GM19372 (cell line): Measurements from ENCODE around the gene SPATC1L.

Source experiments
- ATAC-seq: cut with Tn5 transposase; IDR thresholded peaks from one replicate; pipeline ENCODE4 v1.9.1; 2021; ENCODE audit warnings: mild to moderate bottlenecking, low read depth, moderate library complexity; ENCODE audit not compliant: unreplicated experiment

The SPATC1L gene

DNA sequence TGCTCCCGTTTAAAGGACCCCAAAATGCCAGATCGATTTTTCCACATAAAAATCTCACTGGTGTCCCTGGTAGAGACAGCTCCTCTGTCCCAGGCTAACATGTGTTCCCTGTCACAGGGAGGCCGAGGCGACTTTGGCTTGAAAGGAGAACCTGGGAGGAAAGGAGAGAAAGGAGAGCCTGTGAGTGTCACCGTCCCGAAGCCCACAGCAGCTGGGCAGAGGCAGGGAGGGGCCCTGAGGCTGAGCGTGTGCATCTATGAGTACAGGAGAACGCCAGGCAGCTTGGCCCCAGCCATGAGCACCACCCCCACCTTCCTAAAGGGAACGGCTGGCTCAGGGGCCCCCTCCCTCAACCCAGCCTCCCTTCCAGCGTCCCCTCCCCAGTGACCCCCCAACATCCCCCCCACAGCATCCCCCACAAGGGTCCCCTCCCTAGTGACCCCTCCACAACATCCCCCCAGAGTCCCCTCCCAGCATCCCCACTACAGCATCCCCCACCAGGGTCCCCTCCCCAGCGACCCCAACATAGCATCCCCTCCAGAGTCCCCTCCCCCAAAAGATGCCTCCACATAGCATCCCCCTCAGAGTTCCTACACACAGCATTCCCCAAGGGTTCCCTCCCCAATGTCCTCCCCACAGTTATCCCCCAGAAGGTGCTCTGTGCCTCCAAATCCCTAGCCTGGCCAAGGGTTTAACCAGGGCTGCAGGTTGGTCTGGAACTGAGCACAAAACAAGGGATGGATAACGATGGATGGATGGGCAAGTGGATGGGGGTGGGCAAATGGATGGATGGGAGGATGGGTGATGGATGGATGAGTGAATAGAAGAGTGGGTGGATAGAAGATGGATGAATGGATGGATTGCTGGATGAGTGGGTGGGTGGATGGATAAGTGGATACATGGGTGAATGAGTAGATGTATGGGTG lies 61.2 kb downstream of the SPATC1L start:
- no peak for ATAC-seq

DNA sequence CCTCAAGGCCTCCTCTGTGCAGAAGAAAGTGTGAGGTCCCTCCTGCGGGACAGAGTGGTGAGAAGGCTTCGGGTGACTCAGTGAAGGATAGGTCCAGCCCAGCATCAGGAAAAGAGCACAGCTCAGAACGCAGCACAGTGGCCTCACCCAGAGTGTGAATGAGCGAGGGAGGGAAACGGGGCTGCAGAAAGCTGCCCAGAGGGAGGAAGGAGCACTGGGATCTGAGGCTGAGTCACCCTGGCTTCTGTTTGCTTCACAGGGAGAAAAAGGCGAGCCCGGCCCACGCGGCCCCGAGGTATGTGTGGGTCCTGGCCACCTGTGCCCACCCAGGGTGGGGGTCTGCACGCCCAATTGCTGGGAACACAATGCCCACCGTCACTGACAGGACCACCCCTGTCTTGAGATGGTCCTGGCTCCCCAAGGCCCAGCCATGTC lies 62.0 kb downstream of the SPATC1L start:
- no peak for ATAC-seq

DNA sequence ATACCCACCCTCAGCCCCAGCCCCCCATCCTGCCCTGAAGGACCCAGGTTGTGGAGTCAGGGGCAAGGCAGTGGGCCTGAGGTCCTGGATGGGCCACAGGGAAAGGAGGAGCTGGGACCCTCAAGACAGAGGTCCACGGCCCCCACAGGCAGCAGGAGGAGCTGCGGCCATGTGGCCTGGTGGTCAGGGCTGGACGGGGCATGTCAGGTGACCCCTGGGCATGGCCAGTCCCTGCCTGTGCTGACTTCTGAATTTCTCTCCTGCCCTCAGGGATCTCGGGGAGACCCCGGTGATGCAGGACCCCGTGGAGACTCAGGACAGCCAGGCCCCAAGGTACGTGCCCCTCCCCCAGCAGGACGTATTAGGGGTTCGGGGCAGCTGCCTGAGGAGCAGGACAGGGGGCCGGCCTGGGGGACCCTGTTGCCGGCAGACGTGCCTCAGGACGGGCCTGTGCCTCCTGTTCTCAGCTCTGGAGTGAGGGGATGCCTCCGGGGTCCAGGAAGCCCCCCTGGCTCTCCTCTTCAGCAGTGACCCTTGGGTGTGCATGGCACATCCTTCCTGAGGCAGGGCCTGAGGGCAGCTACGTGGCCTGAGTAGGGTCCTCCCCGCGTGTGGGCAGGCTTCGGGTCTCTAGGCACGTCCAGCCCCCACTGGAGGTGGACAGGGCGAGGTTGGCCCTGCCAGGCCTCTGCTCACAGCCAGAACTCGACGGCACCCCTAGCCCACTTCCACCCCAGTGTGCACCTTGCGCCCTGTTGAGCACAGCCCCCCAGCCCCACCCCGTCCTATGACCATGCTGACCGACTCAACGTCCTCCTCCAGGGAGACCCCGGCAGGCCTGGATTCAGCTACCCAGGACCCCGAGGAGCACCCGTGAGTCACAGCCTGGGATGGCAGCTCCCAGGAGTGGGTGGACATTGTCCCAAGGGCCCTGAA lies 62.7 kb downstream of the SPATC1L start:
- ATAC-seq, result no peak

DNA sequence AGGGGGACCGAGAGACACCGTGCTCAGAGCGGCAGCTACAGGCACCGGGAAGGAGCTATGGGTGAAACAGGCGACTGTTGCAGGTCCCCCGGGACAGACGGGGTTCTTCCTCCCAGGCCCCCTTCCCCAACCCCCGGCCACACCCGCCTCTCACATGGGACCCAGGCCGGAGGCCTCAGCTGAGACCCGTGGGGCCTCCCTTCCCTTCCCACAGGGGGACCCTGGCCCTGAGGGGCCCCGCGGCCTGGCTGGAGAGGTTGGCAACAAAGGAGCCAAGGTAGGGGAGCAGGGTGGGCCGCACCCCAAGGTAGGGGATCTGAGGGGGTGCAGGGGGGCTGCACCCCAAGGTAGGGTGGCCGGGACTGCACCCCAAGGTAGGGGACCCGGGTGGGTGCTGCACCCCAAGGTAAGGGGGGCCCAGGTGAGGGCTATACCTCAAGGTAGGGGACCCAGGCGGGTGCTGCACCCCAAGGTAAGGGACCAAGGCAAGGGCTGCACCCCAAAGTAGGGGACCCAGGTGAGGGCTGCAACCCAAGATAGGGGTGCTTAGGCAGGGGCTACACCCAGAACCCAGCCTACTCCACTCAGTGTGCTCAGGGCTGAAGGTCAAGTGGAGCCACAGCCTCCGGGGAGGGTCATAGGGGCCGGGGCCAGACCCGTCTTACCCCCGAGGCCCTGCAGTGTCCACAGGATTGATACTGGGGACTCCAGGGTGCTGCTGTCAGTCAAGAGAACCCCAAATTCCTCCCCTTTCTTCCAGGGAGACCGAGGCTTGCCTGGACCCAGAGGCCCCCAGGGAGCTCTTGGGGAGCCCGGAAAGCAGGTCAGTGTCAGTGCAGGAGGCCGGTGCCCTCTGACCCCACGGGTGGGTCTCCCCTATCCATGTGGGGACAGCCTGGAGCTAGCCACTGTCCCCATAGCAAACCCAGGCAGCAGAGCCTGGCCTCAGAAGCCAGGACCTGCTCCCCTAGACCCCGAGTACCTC lies 63.7 kb downstream of the SPATC1L start:
- ATAC-seq, result no peak

DNA sequence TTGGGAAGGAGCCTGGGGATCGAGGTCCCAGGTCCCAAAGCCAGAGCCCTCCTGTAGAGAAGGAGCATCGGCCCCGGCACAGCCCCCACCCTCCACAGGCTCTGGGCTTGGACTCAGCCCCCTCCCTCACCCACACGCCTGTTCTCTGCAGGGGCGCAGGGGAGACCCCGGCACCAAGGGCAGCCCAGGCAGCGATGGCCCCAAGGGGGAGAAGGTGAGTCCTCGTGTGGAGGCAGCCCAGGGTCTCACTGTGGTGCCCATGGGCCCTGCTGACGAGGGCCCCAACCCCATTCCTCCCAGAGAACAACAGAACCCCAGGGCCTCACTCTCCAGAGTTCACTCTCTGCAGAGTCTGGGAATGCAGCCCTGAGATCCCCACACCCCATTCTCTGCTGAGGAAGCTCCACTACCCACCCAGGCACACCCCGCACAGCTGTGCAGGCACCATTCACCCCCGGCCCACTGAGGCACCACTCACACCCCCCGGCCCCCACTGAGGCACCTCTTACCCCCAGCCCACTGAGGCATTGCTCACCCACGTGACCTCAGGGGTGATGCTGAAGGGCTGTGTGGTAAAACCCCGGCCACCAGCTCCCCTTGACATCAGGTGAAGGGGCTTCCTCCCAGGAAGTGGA lies 64.5 kb downstream of the SPATC1L start:
- ATAC-seq, result no peak

DNA sequence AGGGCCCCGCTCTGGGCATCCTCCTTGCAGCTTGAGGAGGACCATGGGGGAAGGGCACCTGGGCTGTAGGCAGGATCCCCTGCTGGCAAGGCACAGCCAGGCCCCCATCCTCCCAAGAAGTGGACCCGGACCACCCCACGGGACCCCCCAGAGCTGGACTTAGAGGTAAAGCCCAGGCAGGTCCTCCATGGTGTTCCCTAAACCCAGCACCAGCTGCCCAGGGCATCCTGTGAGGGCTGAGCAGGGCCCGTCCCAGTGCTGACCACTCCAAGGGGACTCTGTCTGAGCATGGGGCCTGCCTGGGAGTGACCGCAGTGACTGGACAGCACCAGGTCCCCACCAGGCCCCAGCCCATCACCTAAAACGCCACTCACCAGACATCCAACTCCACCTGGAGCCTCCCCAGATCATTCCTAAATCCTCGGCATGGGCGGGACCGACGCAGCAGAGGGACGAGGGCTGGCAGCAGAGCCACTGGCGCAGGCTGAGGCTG lies 65.1 kb downstream of the SPATC1L start:
- ATAC-seq, result no peak

DNA sequence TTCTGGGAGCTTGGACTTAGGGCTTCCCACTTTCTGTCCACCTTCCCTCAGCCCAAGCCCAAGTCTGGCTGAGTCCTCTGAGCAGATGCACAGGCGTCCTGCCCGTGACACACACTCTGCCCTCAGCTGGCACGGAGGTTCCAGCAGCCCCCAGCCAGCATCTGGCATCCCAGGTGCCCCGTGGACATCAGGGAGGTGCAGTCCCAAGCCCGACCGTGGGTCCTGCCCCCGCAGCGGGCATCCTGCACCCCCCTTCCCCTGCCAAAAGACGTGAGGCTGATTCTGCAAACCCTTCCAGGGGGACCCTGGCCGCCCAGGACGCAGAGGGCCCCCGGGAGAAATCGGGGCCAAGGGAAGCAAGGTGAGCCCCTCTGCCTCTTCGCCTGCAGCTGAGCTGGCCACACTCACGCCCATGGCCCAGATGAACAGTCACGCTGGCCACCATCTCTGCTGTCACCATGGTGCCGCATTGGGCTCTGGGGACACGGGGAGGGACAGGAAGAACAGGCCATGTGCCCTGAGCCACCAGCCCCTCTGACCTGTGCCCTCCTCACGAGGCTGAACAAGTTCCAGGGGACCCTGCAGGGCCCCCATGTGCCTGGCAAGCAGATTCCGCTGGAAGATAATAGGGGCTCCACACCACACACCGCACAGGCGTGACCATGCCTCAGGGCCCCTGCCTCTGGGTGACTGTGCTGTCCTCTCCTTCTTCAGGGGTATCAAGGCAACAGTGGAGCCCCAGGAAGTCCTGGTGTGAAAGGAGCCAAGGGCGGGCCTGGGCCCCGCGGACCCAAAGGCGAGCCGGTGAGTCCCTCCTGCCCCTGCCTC lies 65.7 kb downstream of the SPATC1L start:
- ATAC-seq, result no peak

DNA sequence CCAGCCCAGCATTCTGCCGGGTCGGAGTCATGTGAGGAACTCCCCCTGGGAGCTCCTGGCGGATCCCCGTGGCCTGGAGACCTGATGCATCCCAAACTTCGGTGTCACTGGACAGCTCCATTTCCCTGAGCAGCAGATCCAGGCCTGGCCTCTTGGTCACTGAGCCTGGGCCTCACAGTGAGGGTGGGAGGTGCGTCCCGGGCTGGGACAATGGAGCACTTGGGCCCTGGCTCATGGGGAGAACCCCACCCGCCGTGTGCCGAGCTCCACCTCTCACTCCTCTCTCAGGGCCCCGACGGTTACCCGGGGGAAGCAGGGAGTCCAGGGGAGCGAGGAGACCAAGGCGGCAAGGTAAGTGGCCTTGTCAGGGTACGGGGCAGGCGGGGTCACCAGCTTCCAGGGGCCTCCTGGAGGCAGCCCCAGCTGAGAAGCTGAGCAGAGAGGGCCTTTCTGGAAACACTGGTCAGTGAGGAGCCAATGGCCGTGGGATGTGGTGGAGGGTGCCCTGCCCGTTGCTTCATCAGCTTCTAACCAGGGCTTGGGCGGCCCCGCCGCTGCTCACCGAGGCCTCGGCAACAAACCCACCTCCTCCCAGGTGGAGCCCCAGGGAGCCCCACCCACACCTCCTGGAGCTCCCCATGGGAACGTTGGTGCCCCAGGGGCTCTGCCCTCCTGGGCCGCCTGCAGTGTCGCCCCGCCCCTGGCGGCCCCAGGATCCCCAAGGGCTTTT lies 66.5 kb downstream of the SPATC1L start:
- no peak for ATAC-seq

DNA sequence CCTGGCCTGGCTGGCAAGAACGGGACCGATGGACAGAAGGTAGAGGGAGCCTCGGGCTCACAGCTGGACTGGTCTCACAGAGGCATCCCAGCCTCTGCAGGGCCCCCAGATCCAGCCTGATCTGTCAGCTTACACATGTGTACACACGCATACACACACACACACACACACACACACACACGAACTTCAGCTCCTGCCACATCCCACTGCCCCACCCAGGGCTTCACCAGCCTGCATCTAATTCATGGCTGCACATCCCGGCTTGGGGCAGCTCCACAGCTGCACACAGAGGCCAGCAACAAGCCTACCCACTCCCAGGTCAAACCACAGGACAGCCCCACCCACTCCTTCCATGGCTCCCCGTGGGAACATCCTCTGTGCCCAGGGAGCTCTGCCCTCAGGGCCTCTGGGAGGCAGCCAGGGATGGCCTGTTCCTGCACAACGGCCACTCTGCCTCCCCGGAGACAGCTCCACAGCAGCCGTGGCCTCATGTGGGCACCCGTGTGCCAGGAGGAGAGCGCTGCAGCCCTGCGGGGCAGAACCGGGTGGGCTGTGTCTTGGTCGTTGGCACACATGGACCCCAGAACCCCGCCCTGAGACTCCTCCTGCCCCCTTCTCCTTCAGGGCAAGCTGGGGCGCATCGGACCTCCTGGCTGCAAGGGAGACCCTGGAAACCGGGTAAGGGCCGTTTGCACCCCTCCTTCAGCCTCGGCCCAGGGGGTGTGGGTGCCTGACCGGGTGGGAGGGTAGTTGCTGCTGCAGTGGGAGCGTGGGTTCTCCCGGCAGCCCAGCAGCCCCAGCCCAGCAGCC lies 67.3 kb downstream of the SPATC1L start:
- ATAC-seq, result no peak

DNA sequence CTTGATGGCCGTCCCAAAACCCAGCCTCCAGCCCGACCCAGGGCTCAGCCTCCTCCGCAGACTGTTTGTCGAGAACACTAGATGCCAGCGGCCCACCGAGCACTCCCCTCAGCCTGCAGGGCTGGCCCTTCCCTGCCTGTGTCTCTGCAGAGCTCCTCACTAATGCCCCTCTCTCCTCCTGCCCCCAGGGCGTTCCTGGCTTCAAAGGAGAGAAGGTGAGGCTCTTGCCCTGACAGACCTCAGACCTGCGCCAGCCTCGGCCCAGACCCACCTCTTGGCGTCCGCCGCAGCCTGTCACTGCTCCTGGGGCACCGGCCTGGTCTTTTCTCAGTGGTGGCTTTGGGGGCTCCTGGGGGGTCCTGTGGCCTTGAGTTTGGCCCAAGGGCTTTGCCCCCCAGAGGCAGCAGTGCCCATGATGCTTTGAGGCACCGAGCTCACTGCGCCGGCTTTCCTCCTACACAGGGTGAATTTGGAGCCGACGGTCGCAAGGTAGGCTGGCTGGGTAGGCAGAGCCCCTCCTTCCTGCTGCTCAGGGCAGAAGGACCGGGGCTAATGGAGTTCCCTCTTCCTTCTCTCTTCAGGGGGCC lies 68.0 kb downstream of the SPATC1L start:
- no peak for ATAC-seq

DNA sequence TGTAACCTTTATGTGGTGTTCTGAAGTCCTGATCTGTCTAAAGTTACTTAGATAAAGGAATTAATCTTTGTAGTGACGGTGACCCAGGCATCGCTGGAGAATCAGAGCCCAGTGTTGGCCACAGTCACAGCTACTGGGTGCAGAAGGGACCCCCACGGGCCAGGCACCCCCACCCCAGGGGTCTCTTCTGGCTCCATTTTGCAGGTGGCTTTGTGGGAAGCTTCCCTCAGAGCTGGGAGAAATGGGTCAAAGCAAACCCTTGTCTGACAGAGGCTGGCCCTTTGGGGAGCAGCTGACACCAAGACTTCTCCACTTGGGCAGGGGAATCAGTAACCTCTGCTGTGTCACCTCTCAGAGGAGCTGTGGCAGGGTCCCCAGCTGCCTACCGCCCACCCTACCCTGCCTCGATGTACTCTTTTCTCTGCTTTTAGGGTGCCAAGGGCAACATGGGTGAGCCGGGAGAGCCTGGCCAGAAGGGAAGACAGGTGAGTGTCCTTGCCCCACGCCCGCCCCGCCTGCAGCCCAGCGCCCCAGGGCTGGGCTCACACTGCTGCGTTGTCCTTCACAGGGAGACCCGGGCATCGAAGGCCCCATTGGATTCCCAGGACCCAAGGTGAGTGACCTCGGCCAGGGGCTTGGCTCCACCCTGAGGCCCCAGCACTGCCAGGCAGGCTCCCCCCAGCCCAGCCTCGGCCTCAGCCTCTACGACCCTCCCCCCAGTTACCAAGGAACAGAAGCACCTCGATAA lies 68.6 kb downstream of the SPATC1L start:
- ATAC-seq, result no peak

DNA sequence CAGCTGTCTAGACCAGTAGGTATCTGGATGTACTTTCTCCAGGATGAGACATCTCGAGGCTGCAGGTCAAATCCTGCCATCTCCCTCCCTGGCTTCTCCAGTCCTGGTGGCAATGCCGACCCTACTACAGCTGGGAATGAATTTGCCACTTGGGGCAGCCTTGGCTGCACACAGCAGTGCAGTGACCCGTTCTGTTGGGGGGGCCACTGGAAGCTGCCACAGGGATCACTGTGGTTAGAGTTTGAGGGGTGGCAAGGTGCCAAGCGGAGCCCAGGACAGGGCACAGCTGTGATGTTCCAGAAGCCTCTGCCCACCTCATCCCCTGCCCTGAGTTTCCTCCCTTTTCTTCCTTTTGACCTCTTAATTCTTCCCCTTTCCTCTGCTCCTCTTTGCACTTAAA lies 69.3 kb downstream of the SPATC1L start:
- no peak for ATAC-seq

DNA sequence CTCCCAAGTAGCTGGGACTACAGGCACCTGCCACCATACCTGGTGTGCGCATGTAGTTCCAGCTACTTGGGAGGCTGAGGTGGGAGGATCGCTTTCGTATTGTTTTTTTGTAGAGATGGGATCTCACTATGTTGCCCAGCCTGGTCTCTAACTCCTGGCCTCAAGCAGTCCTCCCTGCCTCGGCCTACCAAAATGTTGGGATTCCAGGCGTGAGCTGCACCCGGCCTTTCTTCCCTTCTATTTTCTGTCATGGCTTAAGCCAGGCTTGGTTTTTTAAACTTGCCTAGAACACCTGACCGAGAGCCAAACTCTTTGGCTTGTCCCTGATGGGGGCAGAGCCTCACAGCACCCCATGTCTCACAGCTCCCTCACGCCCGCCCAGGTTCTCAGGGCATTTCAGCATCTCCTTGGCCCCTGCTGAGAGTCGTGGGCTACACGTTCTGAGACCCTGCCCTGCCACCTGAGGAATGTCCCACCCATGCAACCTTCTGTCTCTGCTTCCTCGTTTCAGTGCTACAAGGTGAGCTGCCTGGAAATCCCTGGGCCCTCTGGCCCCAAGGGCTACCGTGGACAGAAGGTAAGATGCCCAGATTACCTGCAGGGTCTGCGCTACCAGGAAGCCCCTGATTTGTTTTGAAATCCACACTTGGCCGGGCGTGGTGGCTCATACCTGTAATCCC lies 70.6 kb downstream of the SPATC1L start:
- ATAC-seq, result no peak

DNA sequence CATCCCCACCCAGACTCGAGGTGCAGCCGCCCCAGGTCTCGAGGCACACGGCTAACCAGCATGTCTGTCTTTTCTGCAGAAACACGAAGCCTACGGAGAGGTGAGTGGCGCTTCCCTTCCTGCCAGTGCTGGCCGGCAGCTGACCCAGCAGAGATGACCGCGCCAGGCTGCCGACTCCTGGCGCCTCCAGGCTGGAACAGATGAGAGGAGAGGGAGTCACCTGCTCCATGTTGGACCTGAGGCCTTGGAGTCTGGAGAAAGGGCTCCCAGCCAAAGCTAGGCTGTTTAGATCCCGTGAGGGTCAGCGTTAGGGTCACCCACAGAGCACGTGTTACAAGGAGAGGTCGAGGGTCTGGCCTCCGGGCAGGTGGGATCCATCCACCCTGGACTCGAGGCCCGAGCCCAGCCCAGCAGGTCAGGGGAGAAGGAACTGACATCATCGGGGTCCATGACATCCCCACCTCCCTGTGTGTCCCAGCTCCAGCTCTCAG lies 71.5 kb downstream of the SPATC1L start:
- ATAC-seq, result no peak
